HG03095 (cell line): Measurements from ENCODE around the gene RAB3IL1.
"Not testable (repeated sequence)": the region's sequence is repeated elsewhere in the genome, so short reads cannot be mapped to it uniquely, and the experiment has no call there.

Source experiments
- ATAC-seq: cut with Tn5 transposase; IDR thresholded peaks from one replicate; pipeline ENCODE4 v1.9.1; 2021; ENCODE audit warnings: moderate library complexity; ENCODE audit not compliant: unreplicated experiment

Gene RAB3IL1

DNA sequence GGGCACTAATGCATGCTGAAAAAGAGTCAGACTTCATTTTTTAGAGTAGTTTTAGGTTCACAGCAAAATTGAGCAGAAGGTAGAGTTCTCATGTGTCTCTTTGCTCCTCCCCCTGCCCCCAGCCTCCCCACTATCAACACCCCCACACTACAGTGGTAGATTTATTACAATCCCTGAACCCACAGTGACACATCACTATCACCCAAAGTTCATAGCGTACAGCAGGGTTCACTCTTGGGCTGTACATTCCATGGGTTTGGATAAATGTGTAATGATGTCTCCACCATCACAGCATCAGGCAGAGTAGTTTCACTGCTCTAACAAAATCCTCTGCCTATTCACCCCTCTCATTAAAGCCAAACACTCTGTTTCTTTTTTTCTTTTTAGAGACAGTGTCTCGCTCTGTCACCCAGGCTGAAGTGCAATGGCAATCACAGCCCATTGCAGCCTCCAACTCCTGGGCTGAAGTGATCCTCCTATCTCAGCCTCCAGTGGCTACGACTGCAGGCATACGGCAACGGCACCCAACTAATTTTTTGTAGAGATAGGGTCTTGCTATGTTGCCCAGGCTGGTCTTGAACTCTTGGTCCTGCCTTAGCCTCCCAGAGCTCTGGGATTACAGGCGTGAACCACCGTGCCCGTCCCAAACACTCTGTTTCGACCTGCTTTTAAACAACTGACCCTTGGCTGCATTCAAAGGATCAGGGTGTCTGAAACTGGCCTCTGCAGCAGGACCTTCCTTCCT lies 36.9 kb upstream of the RAB3IL1 start:
- ATAC-seq, result no peak

DNA sequence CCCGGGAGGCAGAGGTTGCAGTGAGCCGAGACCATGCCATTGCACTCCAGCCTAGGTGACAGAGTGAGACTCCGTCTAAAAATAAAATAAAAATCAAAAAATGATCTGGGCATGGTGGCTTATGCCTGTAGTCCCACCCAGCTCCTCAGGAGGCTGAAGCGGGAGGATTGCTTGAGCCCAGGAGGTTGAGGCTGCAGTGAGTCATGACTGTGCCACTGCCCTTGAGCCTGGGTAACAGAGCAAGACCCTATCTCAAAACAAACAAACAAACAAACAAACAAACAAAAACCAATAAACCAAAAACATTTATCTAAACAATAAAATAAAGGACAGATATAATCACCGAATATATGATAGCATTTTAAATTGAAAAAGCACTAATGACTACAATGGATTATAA lies 36.3 kb upstream of the RAB3IL1 start:
- ATAC-seq, result not testable (repeated sequence)

DNA sequence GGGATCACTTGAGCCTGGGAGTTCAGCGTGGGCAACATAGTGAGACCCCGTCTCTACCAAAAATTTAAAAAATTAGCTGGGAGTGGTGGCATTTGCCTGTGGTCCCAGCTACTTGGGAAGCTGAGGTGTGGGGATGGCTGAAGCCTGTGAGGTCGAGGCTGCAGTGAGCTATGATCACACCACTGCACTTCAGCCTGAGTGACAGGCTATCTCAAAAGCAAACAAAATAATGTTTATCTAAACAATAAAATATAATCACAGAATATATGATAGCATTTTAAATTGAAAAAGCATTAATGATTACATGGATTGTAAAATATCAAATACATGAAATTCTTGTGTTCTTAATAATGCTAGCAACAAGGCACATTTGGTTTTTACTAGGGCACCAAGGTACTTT lies 35.5 kb upstream of the RAB3IL1 start:
- no peak for ATAC-seq

DNA sequence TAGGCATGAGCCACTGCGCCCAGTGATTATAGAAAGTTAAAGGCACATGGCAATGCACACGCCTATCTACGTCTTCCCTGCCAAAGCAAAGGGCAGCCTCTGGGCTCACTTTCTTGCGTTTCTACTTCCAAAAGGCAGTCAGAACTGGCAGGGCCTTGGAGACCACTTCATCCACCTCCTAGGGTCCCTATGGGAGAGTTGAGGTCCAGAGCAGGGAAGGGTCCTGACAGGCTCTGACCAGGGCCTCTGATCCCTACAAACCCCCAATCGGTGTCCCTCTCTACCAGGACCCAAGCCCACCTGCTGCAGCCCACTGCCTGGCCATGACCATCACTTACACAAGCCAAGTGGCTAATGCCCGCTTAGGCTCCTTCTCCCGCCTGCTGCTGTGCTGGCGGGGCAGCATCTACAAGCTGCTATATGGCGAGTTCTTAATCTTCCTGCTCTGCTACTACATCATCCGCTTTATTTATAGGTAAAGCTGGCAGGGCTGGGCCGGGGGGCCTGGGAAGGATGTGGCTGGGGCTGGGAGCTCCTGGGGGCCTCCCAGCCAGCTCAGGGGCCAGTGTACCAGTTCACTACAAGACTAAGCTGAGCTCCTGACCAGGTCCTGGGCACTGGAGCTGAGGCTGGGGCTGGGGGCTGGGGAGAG lies 34.2 kb upstream of the RAB3IL1 start:
- ATAC-seq, result no peak

DNA sequence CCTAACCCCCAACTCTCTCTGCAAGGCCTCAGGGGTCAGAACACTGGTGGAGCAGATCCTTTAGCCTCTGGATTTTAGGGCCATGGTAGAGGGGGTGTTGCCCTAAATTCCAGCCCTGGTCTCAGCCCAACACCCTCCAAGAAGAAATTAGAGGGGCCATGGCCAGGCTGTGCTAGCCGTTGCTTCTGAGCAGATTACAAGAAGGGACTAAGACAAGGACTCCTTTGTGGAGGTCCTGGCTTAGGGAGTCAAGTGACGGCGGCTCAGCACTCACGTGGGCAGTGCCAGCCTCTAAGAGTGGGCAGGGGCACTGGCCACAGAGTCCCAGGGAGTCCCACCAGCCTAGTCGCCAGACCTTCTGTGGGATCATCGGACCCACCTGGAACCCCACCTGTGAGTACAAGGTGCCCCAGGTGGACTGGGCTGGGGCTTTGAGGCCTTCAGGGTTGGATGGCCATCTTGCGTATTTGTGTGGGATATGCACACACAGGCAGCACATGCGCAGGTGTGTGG lies 32.7 kb upstream of the RAB3IL1 start, which contains the start of gene BEST1:
Gene BEST1, plus strand, starts transcription at position 317 of the 513 bp plus-strand sequence. CDS start 1,456 bp downstream, outside the sequence.
- ATAC-seq, result no peak

DNA sequence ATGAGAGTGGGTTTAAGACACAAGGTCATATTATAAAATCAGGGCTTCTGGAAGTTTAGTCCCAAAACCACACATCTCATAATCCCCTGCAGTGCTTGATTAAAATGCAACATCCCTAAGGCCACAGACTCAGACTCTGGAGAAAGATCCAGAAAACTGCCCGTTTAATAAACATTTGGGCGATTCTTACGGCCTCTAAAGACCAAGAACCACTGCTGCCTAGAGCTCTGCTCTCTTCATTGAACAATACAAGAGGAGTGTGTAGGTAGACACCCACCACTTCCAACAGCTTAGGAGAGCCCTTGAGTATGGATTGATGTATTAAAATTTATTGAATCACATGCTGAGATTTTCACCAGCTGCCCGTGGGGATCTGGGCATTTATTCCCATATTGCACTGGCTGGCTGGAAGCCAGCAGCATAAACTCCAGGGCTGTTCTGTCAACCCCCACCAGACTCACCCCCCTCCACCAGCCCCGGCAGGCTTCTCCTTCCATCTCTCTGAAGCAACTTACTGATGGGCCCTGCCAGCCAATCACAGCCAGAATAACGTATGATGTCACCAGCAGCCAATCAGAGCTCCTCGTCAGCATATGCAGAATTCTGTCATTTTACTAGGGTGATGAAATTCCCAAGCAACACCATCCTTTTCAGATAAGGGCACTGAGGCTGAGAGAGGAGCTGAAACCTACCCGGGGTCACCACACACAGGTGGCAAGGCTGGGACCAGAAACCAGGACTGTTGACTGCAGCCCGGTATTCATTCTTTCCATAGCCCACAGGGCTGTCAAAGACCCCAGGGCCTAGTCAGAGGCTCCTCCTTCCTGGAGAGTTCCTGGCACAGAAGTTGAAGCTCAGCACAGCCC lies 32.0 kb upstream of the RAB3IL1 start:
- ATAC-seq, result no peak

DNA sequence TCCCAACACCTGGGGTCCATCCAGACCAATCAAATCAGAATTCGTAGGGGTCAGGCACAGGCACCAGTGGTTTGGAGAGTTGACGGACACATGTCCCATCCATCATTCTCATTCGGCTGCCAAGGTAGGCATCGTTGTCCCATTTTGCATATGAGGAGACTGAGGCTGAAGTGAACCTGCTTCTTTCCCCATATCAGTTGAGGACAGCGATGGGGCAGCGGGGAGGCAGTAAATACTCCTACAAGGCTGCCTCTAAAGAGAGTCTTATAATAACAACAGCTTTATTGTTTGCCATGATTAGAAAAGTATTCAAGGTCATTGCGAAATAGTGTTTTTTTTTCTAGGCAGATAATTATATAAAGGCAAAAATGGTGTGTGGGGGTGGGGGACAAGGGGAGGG lies 31.1 kb upstream of the RAB3IL1 start:
- no peak for ATAC-seq

DNA sequence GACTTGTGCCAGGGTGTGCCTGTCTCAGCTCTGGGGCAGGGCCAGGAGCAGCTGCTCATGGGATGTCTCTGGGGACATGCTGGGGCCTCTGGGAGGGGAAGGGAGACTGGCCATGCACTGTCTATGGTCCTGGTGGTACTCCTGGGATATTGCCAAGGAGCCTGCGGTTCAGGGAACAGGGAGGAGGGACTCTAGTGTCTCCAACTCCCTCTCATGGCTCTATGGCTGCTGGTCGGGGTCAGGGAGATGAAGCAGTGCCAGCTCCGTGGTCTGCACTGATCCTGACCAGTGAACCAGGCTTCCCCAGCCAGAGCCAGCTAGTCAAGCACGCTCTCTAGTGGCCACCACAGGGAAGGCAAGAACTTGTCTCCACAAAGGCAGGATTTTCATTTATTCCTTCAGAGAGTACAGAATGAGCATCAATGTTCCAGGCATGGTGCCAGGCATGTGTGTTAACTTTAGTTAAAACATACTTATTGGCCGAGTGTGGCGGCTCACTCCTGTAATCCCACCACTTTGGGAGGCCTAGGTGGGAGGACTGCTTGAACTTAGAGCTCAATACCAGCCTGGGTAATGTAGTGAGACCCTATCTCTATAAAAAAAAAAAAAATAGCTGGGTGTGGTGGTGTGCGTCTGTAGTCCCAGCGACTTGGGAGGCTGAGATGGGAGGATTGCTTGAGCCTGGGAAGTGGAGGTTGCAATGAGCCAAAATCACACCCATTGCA lies 30.3 kb upstream of the RAB3IL1 start:
- no peak for ATAC-seq

DNA sequence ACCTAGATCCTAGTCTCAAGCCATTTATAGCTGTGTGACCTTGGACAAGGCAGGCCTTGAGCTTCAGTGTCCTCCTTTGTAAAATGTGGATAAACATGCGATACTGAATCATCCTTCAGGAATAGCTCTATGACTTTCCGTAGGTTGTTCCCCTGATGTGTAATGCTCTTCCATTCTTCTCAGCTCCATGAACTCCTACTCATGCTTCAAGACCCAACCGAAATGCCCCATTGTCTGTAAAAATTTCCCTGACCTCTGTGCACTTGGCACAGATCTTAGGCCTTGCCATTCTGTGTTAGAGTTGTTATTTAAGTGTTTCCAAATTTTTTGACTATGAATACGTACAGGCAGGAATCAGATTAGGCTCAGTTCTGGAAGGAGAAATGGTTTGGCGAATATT lies 29.5 kb upstream of the RAB3IL1 start:
- ATAC-seq, result no peak

DNA sequence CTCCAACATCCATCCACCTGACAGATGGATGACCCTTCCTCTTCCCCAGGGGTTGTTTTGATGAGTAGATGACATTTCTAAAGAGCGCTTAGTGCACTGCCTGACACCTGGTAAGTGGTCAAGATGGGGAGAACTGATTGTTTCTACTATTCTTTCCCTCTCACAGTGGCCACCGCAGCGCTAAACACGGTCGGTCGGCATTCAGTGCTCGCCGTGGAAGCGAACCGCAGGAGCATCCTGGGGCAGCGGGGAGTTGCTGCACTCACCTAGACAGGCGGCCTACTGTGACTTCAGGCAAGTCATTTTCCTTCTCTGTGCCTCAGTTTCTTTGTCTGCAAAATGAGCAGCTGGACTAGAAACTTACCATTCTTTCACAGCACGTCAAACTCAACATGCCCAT lies 27.8 kb upstream of the RAB3IL1 start:
- no peak for ATAC-seq

DNA sequence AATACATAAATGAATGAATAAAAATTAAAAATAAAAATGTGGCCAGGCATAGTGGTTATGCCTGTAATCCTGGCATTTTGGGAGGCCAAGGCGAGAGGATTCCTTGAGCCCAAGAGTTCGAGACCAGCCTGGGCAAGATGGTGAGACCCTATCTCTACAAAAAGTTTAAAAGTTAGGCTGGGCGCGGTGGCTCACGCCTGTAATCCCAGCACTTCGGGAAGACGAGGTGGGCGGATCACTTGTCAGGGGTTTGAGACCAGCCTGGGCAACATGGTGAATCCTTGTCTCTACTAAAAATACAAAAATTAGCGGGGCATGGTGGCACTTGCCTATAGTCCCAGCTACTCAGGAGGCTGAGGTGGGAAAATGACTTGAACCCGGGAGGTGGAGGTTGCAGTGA lies 23.1 kb upstream of the RAB3IL1 start:
- ATAC-seq, result no peak

DNA sequence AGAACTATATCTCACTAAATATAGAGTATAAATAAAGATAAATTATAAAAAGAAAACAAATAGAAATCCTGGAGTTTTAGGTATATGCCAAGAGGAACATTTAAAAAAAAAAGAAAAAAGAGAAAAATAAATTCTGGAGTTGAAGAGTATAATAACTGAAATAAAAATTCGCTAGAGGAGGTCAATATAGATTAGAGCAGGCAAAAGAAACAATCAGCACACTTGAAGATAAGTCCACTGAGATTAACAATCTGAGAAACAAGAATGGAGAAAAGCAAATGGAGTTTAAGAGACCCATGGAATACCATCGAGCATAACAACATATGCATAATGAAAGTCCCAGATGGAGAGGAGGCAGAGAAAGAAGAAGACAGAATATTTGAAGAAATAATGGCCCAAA lies 18.5 kb upstream of the RAB3IL1 start:
- ATAC-seq, result no peak

DNA sequence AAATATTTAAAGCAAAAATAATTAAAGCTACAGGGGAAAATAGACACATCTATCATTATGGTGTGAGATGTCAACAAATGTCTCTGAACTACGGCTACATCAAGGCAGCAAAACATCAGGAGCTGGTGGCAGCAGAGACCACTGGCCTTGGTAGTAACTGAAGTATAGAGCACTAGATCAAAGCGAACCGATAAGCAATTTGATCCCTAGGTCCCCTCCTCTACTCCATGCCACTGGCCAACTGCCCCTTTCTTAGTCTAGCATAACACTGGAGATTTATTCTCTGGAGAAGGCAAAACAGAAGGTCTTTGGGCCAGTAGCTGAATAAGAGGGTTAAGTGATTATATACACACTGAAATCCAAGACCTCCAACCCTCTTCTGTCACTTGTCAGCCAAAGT lies 13.6 kb upstream of the RAB3IL1 start:
- no peak for ATAC-seq

DNA sequence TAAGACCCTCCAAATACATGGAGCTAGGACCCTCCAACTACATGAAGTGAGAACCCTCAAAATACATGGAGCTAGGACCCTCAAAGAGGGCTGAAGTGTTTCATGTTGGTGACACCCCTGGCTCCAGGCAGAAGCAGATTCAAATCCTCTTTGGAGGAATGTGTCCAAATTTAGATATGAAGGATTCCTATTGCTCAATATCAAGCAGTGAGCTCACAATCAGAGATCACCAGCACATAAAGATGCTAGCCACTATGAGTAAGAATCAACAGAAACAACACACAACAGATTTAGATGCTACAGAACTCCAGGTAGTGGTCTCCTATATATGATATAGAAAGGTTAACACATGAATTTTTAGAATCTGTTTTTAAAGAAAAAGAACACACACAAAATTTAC lies 11.2 kb upstream of the RAB3IL1 start:
- ATAC-seq, result no peak

DNA sequence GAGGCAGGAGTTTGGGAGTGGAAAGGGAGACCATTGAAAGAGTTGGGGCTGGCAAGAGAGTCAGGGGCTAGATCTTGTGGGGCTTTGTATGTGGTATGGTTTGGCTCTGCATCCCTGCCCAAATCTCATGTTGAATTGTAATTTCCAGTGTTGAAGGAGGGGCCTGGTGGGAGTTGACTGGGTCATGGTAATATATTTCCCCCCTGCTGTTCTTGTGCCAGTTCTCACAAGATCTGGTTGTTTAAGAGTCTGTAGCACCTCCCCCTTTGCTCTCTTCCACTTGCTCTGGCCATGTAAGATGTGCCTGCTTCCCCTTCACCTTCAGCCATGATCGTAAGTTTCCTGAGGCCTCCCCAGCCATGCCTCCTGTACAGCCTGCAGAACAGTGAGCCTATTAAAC lies 10.1 kb upstream of the RAB3IL1 start:
- ATAC-seq, result no peak

DNA sequence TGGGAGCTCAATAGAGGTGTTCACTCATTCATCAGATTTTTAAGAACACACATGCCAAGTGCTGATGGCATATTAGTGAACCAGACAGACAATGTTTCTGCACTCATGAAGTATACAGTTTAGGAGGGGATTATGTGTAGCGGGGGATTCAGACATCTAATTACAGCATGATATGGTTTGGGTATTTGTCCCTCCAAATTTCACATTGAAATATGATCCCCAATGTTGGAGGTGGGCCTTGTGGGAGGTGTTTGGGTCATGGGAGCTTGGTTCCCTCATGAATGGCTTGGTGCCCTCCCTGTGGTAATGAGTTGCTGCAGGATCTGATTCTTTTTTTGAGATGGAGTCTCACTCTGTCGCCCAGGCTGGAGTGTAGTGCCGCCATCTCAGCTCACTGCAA lies 8.9 kb upstream of the RAB3IL1 start:
- ATAC-seq, result no peak

DNA sequence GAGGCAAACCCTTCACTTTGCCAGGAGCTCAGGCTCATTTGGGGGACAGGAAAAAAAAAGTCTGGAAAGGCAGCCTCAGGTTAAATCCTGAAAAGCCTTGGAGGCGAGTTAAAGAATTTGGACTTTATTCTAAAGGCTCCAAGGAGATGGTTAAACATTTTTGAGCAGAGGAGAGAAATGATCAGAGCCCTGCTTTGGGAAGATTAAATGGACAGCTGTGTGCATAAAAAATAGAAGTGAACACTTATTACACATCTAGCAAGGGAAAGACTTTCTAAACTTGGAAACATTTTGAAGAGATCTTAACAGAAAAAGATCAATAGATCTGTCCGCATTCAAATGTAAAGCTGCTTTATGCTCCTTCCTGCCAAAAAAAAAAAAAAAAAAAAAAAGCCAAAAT lies 8.4 kb upstream of the RAB3IL1 start:
- no peak for ATAC-seq

DNA sequence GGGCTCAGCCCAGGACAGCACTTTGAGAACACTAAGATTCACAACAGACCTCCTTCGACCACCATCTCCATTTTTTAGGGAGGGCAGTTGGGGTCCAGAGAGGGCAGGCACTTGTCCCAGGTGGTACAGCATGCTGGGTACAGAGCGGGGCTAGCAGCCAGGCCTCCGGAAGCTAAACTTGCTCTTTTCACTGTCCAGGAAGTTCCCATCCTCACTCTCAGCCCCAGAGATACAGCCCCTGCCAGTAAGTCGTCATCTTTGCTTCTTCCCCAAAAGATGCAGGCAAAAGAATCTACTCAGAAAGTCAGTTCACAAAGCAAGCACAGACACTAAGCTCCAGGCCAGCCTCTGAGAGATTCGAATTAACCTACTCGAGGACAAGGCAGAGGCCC lies 6.7 kb upstream of the RAB3IL1 start:
- no peak for ATAC-seq

DNA sequence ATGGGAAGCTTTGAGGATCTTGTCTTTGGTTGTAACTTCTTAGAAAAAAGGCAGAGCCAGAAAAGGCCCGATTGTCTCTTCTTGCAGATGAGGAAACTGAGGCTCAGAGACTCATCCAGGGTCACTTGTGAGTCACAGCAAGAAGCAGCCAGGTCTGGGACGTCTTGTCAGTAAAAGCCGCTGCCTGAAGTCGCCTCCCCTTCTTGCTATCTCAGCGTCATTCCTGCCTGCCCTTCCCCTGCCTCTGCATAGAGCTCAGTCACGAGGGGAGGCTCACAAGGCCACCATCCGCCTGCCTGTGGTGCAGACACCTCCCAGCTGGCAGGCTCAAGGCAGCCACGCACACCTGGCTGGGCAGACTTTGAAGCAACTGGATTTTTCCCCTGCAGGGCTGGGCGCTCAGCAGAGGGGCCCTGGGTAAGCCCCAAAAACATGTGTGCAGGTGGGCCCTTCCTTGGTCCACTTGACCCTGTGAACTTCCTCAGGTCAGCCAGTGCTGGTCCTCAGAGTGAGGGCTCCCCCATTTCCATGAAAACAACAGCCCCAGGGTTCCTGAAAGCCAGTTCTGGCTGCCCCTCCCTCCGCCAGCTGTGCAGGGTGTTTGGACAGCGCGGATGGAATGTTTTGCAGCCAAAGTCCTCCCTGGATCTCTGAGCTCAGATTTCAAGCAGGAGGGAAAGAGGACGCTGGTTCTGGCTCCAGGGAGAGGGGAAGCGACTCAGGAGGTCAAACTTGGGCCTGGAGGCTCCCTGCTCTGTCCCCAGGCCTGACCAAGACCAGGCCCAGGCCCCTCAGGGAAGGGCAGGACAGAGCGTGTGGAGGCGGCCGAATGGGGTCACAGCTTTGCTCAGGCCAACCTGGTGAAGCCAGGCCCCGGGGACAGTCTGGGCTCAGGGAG lies 6.0 kb upstream of the RAB3IL1 start:
- no peak for ATAC-seq

DNA sequence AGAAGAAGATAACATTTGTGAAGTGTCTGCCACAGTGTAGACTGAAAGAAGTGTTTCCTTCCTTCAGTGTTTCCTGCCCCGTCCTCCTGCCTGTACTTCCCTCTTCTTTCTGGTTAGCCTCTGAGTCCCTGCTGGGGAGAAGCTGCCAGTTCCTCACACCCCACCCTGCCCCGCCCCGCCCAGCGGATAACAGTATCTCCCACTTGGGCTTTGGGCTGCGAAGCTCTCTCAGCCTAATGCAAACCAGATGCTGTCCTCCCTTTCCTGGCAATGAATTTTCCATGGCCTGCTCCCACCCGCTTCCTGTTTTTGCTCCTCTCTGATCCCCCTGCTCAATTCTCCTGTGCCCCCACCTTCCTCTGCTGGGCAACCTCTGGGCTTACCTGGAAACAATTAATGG lies 5.2 kb upstream of the RAB3IL1 start:
- no peak for ATAC-seq
